ENCODE results near the gene CXCR2.

The CXCR2 gene

DNA sequence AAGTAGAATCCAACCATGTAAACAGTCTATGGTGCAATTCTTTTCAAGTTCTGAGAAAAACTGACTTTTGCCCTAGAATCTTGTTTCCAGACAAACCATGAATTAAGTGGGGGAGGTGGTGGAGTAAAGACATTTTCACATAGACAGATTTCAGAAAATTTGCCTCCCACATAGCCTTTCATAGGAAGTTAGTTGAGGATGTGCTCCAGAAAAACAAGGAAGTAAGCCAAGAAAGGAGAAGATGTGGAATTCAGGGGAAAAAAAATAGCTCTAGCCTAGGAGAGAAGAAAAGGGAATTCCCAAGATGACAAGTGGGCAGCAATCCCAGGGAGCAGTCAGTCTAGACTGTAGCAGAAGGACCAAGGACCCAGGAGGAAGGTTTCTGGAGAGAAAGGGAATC, 39.4 kb upstream of the CXCR2 start:
- TF ChIP-seq, protein P1, sequence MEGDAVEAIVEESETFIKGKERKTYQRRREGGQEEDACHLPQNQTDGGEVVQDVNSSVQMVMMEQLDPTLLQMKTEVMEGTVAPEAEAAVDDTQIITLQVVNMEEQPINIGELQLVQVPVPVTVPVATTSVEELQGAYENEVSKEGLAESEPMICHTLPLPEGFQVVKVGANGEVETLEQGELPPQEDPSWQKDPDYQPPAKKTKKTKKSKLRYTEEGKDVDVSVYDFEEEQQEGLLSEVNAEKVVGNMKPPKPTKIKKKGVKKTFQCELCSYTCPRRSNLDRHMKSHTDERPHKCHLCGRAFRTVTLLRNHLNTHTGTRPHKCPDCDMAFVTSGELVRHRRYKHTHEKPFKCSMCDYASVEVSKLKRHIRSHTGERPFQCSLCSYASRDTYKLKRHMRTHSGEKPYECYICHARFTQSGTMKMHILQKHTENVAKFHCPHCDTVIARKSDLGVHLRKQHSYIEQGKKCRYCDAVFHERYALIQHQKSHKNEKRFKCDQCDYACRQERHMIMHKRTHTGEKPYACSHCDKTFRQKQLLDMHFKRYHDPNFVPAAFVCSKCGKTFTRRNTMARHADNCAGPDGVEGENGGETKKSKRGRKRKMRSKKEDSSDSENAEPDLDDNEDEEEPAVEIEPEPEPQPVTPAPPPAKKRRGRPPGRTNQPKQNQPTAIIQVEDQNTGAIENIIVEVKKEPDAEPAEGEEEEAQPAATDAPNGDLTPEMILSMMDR (IDR thresholded peaks at IDR 0.05): no peak

DNA sequence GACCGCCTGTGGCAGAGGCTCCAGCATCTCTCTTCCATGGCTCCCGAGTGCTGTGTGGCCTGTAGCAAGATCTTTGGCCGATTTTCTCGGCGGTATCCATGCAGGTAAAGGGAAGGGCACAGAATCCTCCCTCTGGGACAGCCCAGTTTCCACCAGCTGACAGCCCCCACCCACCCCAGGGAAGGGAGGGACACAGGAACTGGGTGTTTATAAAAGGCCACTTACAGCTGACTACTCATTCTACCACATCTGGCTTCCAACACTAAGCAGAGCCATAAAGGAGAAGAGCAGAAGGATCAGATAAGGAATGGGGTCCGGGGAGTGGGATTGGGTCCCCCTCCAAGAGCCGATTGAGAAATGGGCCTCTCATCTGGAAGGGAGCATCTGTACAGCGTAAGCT, 36.6 kb upstream of the CXCR2 start:
- TF ChIP-seq, protein P1 (IDR thresholded peaks at IDR 0.05): no peak

DNA sequence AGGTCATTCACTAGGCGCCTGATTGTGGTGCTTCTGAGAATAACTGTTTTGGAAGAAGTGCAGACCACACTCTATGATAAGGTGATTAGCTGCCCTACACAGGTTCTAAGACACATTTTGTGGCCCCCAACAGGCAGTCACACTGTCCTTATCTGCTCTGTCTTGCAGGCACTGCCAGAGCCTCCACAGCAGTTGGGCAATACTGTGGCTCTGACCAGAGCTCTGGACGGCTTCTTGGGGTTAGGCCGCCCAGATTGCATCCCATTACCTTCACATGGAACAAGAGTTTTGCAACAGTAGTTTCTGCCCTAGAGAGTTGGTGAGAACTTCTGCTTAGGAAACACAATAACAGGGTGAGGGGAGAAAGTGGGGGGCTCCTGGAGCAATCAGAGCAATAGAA, 34.1 kb upstream of the CXCR2 start:
- TF ChIP-seq, protein P1 (IDR thresholded peaks at IDR 0.05): no peak

DNA sequence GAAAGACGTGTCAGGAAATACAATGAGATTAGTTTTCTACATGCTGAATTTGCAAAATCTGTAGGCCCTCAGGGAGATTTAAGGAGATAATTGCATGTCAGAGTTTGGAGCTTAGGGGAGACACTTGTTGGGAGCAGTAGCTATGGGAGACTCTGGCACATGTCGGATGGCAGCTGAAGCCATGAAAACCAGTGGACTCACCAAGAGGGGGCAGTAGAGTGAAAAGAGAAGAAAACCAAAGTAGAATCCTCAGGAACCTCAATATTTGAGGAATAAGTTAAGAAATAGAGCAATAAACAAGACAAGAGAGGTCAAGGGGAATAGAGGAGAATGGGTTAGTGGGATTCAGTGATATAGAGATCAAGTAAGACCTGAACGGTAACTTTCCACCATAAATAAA, 31.9 kb upstream of the CXCR2 start:
- TF ChIP-seq, protein P1 (IDR thresholded peaks at IDR 0.05): no peak

DNA sequence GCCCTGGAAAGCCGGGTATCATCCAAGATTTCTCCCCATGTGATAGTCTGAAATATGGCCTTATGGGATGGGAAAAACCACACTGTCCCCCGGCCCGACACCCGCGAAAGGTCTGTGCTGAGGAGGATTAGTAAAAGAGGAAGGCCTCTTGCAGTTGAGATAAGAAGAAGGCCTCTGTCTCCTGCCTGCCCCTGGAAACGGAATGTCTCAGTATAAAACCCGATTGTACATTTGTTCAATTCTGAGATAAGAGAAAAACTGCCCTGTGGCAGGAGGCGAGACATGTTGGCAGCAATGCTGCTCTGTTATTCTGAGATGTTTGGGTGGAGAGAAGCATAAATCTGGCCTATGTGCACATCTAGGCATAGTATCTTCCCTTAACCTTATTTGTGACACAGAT, 30.0 kb upstream of the CXCR2 start:
- TF ChIP-seq, protein P1 (IDR thresholded peaks at IDR 0.05): no peak

DNA sequence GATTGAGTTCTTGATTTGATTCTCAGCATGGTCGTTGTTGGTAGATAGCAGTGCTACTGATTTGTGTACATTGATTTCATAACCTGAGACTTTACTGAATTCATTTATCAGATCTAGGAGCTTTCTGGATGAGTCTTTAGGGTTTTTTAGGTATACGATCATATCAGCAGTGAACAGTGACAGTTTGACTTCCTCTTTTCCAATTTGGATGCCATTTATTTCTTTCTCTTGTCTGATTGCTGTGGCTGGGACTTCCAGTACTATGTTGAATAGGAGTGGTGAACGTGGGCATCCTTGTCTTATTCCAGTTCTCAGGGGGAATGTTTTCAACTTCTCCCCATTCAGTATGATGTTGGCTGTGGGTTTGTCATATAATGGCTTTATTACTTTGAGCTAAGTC, 27.9 kb upstream of the CXCR2 start:
- TF ChIP-seq, protein P1 (IDR thresholded peaks at IDR 0.05): no peak

DNA sequence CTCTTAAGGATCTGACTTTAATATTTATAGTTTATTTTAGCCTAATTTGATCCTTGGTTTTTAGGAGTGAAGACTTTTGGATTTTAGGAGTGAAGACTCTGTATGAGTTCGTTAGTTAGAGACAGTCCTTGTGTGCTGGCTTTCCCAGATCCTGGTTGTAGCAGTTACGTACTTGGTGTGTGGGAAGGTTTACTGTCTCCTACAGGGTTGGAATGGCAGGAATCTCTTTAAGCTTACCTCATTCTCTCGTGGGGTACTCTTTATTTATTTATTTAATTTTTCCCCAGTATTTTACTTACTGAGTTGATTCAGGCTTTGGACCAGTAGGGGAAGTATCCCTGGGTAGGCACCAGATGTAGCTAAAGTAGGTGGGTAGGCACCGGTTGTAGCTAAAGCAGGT, 1.8 kb upstream of the CXCR2 start:
- TF ChIP-seq, protein P1 (IDR thresholded peaks at IDR 0.05): no peak

DNA sequence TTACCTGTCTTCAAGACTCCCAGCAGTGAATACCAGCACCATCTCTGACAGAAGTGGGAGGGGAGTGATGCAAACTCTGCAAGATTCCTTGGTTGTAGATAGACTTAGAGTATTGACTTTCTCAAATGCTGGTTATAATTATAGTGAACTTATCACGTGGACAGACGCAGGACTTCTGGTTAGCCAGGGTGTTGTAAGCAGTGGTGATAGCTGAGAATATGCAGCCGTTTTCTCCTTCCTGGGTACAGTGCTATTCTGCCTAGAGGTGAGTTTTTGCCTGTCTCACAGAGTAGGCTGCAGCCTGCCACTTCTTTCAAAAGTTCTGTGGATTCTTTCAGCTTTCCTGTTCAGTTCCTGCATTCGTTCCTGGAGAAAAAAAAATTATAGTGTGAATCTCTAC, 733 bp upstream of the CXCR2 start:
- TF ChIP-seq, protein P1 (IDR thresholded peaks at IDR 0.05): no peak

All from LNCAP (cell line).